ENCODE results near the gene TOMM34. TPM values are rescaled to one million over a fixed set of nuclear protein-coding genes. Genes with fewer than 3 reads are reported as not detected.

The TOMM34 gene
- total and polyA plus RNA-seq, 4 donors, result 4.4 to 12.1 (median 7.8) TPM

DNA sequence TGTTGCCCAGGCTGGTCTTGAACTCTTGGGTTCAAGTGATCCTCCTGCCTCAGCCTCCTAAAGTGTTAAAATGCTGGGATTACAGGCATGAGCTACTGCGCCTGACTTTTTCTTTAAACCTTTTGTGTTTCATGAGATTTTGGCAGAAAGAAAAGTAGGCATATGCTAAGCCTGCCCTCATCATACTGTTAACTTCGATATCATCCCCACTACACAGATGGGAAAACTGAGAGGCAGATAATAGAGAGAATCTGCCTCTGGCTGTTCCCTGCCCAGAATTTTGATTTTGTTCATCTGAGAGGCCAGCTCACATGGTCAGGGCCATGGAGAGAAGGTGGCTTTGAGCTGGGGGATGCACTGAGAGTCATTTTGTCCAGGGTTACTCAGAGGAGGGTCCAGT lies 42.8 kb downstream of the TOMM34 start:
- no peak for DNase-seq (ENCODE audit: low spot score)
- 98% methylated on average over 2 of the region's 2 CpGs for WGBS
- no peaks in the 10 kb centered on the region for H3K27me3 ChIP-seq (ENCODE audit: control insufficient read depth in 4 of 4, insufficient read depth in 4 of 4, low read length in 3 of 4)
- no peaks in the 10 kb centered on the region for H3K4me1 ChIP-seq (ENCODE audit: control insufficient read depth in 4 of 4, insufficient read depth in 4 of 4, low read length in 3 of 4)
- no peaks in the 10 kb centered on the region for H3K9me3 ChIP-seq (ENCODE audit: control insufficient read depth in 4 of 4, low read length in 3 of 4)
- H3K4me3 ChIP-seq (ENCODE audit: low read depth in 1 of 3, low read length in 3 of 3), result no peak overlapping the region
- no peak overlapping the region for H3K27ac ChIP-seq (ENCODE audit: low read depth in 1 of 2, low read length in 2 of 2)
- TF ChIP-seq GABPA (IDR thresholded peaks at IDR 0.05 in 1 of 2, conservative IDR thresholded peaks at IDR 0.05 in 1 of 2) (no peak), SP1 (IDR thresholded peaks at IDR 0.05) (no peak)
- H3K9ac ChIP-seq (ENCODE audit: low read depth in 1 of 2, low read length in 2 of 2), result no peak overlapping the region
- H3K36me3 ChIP-seq (ENCODE audit: control insufficient read depth in 4 of 4, insufficient read depth in 3 of 4, low read depth in 1 of 4, low read length in 3 of 4), result peaks cover 0 to 18% (median 8%) of the 10 kb centered on the region in 4 donors

DNA sequence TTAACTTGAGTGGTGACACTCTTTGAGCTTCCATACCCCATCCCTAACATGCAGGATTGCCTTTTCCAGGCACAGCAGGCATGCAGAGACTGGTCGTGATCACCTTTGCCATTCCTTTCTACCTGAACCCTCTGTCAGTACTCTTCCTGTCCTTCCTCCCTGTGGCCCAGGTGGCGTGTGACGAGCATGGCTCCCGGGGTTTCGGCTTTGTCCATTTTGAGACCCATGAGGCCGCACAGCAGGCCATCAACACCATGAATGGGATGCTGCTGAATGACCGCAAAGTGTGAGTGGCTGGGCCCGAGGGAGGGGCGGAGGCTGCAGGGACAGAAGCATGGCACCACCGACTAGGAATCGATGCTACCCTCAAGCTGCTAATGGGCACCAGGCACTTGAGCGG lies 43.6 kb downstream of the TOMM34 start:
- H3K36me3 ChIP-seq (ENCODE audit: control insufficient read depth in 4 of 4, insufficient read depth in 3 of 4, low read depth in 1 of 4, low read length in 3 of 4), result peaks cover 0 to 17% (median 8%) of the 10 kb centered on the region in 4 donors
- 96% methylated on average over 12 of the region's 12 CpGs for WGBS

DNA sequence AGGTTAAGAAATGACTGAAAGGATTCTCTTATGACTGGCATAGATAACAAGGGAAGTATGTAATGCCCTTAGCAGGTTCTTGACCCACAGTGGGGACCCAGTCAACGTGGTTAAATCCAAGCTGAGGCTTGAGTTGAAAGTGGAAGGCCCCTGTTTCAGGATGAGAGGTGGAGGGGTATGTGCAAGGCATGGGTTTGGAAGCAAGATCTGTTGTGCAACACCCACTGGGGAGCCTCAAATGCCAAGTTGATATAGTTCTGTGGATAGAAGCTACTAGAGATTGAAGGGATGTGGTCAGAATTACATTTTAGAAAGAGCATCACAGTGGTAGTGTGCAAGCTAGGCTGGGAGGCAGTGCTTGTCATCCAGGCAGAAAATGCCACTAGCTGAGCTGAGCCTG lies 45.3 kb downstream of the TOMM34 start:
- WGBS, result 86% methylated on average over 1 of the region's 1 CpG
- peaks cover 3 to 17% (median 10%) of the 10 kb centered on the region in 4 donors for H3K4me1 ChIP-seq (ENCODE audit: control insufficient read depth in 4 of 4, insufficient read depth in 4 of 4, low read length in 3 of 4)
- no peak for DNase-seq (ENCODE audit: low spot score)
- H3K9ac ChIP-seq (ENCODE audit: low read depth in 1 of 2, low read length in 2 of 2), result no peak overlapping the region
- H3K27ac ChIP-seq (ENCODE audit: low read depth in 1 of 2, low read length in 2 of 2), result no peak overlapping the region
- TF ChIP-seq TAF1 (conservative IDR thresholded peaks at IDR 0.05), result no peak
- TF ChIP-seq RXRA (IDR thresholded peaks at IDR 0.05), result no peak
- TF ChIP-seq, protein P1, sequence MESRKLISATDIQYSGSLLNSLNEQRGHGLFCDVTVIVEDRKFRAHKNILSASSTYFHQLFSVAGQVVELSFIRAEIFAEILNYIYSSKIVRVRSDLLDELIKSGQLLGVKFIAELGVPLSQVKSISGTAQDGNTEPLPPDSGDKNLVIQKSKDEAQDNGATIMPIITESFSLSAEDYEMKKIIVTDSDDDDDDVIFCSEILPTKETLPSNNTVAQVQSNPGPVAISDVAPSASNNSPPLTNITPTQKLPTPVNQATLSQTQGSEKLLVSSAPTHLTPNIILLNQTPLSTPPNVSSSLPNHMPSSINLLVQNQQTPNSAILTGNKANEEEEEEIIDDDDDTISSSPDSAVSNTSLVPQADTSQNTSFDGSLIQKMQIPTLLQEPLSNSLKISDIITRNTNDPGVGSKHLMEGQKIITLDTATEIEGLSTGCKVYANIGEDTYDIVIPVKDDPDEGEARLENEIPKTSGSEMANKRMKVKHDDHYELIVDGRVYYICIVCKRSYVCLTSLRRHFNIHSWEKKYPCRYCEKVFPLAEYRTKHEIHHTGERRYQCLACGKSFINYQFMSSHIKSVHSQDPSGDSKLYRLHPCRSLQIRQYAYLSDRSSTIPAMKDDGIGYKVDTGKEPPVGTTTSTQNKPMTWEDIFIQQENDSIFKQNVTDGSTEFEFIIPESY (IDR thresholded peaks at IDR 0.05), result no peak
- no peak for TF ChIP-seq SP1 (IDR thresholded peaks at IDR 0.05)
- TF ChIP-seq, protein P2, sequence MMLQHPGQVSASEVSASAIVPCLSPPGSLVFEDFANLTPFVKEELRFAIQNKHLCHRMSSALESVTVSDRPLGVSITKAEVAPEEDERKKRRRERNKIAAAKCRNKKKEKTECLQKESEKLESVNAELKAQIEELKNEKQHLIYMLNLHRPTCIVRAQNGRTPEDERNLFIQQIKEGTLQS (IDR thresholded peaks at IDR 0.05), result no peak
- TF ChIP-seq HNF4A (conservative IDR thresholded peaks at IDR 0.05), result no peak
- no peak for TF ChIP-seq YY1 (IDR thresholded peaks at IDR 0.05)
- TF ChIP-seq, protein P3, sequence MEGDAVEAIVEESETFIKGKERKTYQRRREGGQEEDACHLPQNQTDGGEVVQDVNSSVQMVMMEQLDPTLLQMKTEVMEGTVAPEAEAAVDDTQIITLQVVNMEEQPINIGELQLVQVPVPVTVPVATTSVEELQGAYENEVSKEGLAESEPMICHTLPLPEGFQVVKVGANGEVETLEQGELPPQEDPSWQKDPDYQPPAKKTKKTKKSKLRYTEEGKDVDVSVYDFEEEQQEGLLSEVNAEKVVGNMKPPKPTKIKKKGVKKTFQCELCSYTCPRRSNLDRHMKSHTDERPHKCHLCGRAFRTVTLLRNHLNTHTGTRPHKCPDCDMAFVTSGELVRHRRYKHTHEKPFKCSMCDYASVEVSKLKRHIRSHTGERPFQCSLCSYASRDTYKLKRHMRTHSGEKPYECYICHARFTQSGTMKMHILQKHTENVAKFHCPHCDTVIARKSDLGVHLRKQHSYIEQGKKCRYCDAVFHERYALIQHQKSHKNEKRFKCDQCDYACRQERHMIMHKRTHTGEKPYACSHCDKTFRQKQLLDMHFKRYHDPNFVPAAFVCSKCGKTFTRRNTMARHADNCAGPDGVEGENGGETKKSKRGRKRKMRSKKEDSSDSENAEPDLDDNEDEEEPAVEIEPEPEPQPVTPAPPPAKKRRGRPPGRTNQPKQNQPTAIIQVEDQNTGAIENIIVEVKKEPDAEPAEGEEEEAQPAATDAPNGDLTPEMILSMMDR (IDR thresholded peaks at IDR 0.05; ENCODE audit: low read depth, low read length, missing input control), result no peak
- TF ChIP-seq, protein P4, sequence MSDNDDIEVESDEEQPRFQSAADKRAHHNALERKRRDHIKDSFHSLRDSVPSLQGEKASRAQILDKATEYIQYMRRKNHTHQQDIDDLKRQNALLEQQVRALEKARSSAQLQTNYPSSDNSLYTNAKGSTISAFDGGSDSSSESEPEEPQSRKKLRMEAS (IDR thresholded peaks at IDR 0.05), result no peak
- no peak for TF ChIP-seq FOXA2 (IDR thresholded peaks at IDR 0.05)
- no peak for TF ChIP-seq RAD21 (IDR thresholded peaks at IDR 0.05)
- no peak overlapping the region for H3K4me3 ChIP-seq (ENCODE audit: low read depth in 1 of 3, low read length in 3 of 3)
- peaks cover 0 to 15% (median 8%) of the 10 kb centered on the region in 4 donors for H3K36me3 ChIP-seq (ENCODE audit: control insufficient read depth in 4 of 4, insufficient read depth in 3 of 4, low read depth in 1 of 4, low read length in 3 of 4)
- H3K9me3 ChIP-seq (ENCODE audit: control insufficient read depth in 4 of 4, low read length in 3 of 4), result no peaks in the 10 kb centered on the region
- no peaks in the 10 kb centered on the region for H3K27me3 ChIP-seq (ENCODE audit: control insufficient read depth in 4 of 4, insufficient read depth in 4 of 4, low read length in 3 of 4)

More for the DNA sequence above, 43.6 kb downstream of the TOMM34 start:
- H3K4me3 ChIP-seq (ENCODE audit: low read depth in 1 of 3, low read length in 3 of 3), result no peak overlapping the region
- no peaks in the 10 kb centered on the region for H3K9me3 ChIP-seq (ENCODE audit: control insufficient read depth in 4 of 4, low read length in 3 of 4)
- peaks cover 2 to 5% (median 3%) of the 10 kb centered on the region in 4 donors for H3K4me1 ChIP-seq (ENCODE audit: control insufficient read depth in 4 of 4, insufficient read depth in 4 of 4, low read length in 3 of 4)
- H3K27ac ChIP-seq (ENCODE audit: low read depth in 1 of 2, low read length in 2 of 2), result no peak overlapping the region
- no peak for DNase-seq (ENCODE audit: low spot score)
- no peak overlapping the region for H3K9ac ChIP-seq (ENCODE audit: low read depth in 1 of 2, low read length in 2 of 2)
- TF ChIP-seq RAD21 (IDR thresholded peaks at IDR 0.05), result no peak
- TF ChIP-seq, protein P2 (IDR thresholded peaks at IDR 0.05), result no peak
- TF ChIP-seq NR2F2 (IDR thresholded peaks at IDR 0.05), result no peak
- no peak for TF ChIP-seq JUND (IDR thresholded peaks at IDR 0.05)
- TF ChIP-seq, protein P4 (IDR thresholded peaks at IDR 0.05), result no peak
- no peak for TF ChIP-seq SP1 (IDR thresholded peaks at IDR 0.05)
- TF ChIP-seq HNF4A (conservative IDR thresholded peaks at IDR 0.05), result no peak
- H3K27me3 ChIP-seq (ENCODE audit: control insufficient read depth in 4 of 4, insufficient read depth in 4 of 4, low read length in 3 of 4), result no peaks in the 10 kb centered on the region
